ENCODE results near the gene ITGB5. TPM values are rescaled to one million over a fixed set of nuclear protein-coding genes. Genes with fewer than 3 reads are reported as not detected.

ITGB5 gene
- total RNA-seq, 1 experiment from 2014 or later: 339 TPM

DNA sequence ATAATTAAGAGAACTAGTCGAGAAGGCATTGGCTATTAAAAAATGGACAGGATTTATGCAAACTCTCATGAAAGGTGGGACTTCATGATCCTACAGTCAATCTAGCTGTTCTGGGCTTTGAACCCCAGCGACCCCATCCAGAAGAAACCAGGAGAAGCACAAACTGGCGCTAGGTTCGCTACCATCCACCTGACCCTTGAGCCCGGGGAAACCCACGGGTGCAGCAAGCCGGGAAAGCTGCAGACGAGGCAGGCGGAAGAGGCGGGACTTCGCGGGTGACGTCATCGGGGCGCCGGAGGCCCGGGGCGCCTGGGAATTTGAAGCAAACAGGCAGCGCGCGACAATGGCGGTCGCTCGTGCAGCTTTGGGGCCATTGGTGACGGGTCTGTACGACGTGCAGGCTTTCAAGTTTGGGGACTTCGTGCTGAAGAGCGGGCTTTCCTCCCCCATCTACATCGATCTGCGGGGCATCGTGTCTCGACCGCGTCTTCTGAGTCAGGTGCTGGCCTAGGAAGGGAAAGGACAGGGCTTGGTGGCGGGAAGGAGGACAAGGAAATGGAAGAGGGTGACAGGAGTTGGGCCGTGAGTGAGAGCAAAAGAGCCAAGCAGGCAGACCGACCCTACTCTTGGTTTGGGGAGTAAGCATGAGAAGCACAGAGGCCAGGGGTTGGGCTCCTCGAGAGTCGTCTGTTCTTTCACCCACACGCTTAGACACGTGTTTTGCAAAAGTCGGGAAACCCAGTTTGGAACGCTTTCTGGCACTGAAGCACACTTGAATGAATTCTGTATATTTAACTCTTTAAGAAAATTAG lies 156.8 kb downstream of the ITGB5 start, which contains the start of gene UMPS (continued):
- TF ChIP-seq, protein P1, sequence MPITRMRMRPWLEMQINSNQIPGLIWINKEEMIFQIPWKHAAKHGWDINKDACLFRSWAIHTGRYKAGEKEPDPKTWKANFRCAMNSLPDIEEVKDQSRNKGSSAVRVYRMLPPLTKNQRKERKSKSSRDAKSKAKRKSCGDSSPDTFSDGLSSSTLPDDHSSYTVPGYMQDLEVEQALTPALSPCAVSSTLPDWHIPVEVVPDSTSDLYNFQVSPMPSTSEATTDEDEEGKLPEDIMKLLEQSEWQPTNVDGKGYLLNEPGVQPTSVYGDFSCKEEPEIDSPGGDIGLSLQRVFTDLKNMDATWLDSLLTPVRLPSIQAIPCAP (CRISPR knock-in tag; IDR thresholded peaks at IDR 0.05): no peak
- TF ChIP-seq GRHL2 (CRISPR knock-in tag; IDR thresholded peaks at IDR 0.05; ENCODE audit: insufficient replicate concordance, severe bottlenecking): no peak
- TF ChIP-seq TP53 (CRISPR knock-in tag; IDR thresholded peaks at IDR 0.05): peak; percentile 33; the same call in 1 of the 2 replicates
- TF ChIP-seq, protein P2, sequence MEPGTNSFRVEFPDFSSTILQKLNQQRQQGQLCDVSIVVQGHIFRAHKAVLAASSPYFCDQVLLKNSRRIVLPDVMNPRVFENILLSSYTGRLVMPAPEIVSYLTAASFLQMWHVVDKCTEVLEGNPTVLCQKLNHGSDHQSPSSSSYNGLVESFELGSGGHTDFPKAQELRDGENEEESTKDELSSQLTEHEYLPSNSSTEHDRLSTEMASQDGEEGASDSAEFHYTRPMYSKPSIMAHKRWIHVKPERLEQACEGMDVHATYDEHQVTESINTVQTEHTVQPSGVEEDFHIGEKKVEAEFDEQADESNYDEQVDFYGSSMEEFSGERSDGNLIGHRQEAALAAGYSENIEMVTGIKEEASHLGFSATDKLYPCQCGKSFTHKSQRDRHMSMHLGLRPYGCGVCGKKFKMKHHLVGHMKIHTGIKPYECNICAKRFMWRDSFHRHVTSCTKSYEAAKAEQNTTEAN (CRISPR knock-in tag; IDR thresholded peaks at IDR 0.05): peak; percentile 19; the same call in 1 of the 2 replicates
- no peak for TF ChIP-seq ZNF138 (CRISPR knock-in tag; conservative IDR thresholded peaks at IDR 0.05)
- TF ChIP-seq JAZF1 (CRISPR knock-in tag; IDR thresholded peaks at IDR 0.05): no peak
- no peak for TF ChIP-seq ZNF317 (CRISPR knock-in tag; IDR thresholded peaks at IDR 0.05; ENCODE audit: borderline replicate concordance, low read depth)
- TF ChIP-seq FOXK1 (CRISPR knock-in tag; IDR thresholded peaks at IDR 0.05): peak; percentile 95
- TF ChIP-seq, protein P3, sequence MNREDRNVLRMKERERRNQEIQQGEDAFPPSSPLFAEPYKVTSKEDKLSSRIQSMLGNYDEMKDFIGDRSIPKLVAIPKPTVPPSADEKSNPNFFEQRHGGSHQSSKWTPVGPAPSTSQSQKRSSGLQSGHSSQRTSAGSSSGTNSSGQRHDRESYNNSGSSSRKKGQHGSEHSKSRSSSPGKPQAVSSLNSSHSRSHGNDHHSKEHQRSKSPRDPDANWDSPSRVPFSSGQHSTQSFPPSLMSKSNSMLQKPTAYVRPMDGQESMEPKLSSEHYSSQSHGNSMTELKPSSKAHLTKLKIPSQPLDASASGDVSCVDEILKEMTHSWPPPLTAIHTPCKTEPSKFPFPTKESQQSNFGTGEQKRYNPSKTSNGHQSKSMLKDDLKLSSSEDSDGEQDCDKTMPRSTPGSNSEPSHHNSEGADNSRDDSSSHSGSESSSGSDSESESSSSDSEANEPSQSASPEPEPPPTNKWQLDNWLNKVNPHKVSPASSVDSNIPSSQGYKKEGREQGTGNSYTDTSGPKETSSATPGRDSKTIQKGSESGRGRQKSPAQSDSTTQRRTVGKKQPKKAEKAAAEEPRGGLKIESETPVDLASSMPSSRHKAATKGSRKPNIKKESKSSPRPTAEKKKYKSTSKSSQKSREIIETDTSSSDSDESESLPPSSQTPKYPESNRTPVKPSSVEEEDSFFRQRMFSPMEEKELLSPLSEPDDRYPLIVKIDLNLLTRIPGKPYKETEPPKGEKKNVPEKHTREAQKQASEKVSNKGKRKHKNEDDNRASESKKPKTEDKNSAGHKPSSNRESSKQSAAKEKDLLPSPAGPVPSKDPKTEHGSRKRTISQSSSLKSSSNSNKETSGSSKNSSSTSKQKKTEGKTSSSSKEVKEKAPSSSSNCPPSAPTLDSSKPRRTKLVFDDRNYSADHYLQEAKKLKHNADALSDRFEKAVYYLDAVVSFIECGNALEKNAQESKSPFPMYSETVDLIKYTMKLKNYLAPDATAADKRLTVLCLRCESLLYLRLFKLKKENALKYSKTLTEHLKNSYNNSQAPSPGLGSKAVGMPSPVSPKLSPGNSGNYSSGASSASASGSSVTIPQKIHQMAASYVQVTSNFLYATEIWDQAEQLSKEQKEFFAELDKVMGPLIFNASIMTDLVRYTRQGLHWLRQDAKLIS (CRISPR knock-in tag; IDR thresholded peaks at IDR 0.05; ENCODE audit: borderline replicate concordance): no peak
- TF ChIP-seq, protein P4, sequence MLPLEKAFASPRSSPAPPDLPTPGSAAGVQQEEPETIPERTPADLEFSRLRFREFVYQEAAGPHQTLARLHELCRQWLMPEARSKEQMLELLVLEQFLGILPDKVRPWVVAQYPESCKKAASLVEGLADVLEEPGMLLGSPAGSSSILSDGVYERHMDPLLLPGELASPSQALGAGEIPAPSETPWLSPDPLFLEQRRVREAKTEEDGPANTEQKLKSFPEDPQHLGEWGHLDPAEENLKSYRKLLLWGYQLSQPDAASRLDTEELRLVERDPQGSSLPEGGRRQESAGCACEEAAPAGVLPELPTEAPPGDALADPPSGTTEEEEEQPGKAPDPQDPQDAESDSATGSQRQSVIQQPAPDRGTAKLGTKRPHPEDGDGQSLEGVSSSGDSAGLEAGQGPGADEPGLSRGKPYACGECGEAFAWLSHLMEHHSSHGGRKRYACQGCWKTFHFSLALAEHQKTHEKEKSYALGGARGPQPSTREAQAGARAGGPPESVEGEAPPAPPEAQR (CRISPR knock-in tag; IDR thresholded peaks at IDR 0.05): no peak
- peak; percentile 77 for TF ChIP-seq ETV6 (CRISPR knock-in tag; IDR thresholded peaks at IDR 0.05)
- TF ChIP-seq, protein P5, sequence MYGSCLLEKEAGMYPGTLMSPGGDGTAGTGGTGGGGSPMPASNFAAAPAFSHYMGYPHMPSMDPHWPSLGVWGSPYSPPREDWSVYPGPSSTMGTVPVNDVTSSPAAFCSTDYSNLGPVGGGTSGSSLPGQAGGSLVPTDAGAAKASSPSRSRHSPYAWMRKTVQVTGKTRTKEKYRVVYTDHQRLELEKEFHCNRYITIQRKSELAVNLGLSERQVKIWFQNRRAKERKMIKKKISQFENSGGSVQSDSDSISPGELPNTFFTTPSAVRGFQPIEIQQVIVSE (CRISPR knock-in tag; IDR thresholded peaks at IDR 0.05; ENCODE audit: borderline replicate concordance): no peak
- TF ChIP-seq GABPB1 (CRISPR knock-in tag; IDR thresholded peaks at IDR 0.05): peak; percentile 82
- TF ChIP-seq TEAD1 (CRISPR knock-in tag; IDR thresholded peaks at IDR 0.05): no peak; the same call in 1 of the 2 replicates
- TF ChIP-seq, protein P6, sequence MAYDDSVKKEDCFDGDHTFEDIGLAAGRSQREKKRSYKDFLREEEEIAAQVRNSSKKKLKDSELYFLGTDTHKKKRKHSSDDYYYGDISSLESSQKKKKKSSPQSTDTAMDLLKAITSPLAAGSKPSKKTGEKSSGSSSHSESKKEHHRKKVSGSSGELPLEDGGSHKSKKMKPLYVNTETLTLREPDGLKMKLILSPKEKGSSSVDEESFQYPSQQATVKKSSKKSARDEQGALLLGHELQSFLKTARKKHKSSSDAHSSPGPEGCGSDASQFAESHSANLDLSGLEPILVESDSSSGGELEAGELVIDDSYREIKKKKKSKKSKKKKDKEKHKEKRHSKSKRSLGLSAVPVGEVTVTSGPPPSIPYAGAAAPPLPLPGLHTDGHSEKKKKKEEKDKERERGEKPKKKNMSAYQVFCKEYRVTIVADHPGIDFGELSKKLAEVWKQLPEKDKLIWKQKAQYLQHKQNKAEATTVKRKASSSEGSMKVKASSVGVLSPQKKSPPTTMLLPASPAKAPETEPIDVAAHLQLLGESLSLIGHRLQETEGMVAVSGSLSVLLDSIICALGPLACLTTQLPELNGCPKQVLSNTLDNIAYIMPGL (CRISPR knock-in tag; IDR thresholded peaks at IDR 0.05): 0 out of 2 replicates have a peak, but pooled peaks have one; percentile 46

All from WTC11 (cell line).